GM19193 (cell line): ENCODE results near the gene GNAL.

Source experiments
- POLR2A ChIP-seq: IDR thresholded peaks from 4 replicates; pipeline ENCODE4 v1.6.1; 2011; ENCODE audit not compliant: insufficient read depth, insufficient read length; ENCODE audit errors: extremely low read depth

GNAL gene

DNA sequence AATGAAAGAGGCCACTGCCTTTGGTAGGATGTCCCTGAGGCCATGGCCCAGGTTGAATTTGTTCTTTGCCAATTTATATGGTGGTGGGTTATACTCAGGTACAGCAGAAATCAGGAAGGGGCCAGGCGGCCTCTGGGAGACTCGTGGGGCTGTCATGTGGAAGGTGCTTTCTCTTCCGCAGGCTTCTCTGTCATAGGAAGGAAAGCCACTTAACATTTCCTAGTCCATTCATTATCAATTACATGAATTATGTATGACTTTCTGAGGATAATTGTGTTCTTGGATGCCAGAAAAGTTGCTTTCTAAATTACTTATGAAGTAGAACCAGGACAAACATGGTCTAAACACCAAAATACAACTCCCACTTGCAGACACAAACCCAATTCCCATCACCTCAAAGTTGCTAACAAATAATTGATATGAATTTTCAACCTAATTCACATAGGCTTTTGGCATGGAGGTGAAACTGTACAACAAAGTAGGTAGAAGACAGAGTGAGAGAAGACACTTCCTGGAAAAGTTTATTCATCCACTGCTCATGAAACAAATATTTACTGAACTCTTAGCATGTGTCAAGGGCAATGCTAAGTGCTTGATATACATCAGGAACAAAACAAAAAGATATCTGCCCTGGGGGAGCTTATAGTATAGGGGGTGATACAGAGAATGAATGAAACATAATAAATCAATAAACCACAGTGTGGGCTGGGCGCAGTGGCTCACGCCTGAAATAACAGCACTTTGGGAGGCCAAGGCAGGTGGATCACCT is 111.7 kb downstream of the GNAL start:
- no peak for TF ChIP-seq POLR2A

DNA sequence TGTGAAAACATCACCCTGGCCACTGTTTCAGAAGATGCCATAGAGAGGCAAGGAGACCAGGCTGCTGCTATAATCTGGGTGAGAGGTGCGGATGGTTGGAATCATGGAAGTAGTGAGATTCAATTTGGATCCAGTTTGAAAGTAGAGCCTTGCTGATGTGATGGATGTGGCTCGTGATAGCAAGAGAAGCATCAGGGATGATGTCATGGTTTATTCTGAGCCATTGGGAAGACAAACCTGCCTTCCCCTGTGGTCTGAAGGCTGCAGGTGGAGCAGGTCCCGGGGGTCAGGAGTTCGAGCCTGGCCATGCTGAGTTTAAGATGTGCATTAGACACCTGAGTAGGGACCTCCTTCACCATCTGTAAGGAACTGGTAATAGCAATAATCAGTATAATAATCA is 112.5 kb downstream of the GNAL start:
- TF ChIP-seq POLR2A, result no peak

- no peak for TF ChIP-seq POLR2A
Observed at GRCh38 chr18:11802158-11802557, 113.1 kb downstream of the GNAL start.

DNA sequence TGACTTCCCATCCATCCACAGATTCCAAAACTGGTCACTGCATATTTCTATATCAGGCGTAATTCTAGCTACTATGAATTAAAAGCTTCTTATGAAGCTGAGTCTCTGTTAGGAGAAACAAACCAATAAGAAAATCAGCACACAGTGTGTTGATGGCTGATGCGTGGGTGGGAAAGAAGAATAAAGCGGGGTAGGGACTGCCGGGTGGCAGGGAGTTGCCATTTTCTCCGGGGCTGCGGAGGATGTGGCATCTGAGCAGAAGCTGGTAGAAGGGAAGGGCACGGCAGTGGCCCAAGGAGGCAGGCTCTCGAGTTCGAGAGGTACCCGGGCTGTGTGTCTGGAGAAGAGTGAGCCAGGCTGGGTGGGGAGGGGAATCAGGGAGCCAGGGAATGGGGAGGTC is 113.5 kb downstream of the GNAL start:
- no peak for TF ChIP-seq POLR2A

GRCh38 chr18:11807233-11807632 is 118.2 kb downstream of the GNAL start:
- no peak for TF ChIP-seq POLR2A

DNA sequence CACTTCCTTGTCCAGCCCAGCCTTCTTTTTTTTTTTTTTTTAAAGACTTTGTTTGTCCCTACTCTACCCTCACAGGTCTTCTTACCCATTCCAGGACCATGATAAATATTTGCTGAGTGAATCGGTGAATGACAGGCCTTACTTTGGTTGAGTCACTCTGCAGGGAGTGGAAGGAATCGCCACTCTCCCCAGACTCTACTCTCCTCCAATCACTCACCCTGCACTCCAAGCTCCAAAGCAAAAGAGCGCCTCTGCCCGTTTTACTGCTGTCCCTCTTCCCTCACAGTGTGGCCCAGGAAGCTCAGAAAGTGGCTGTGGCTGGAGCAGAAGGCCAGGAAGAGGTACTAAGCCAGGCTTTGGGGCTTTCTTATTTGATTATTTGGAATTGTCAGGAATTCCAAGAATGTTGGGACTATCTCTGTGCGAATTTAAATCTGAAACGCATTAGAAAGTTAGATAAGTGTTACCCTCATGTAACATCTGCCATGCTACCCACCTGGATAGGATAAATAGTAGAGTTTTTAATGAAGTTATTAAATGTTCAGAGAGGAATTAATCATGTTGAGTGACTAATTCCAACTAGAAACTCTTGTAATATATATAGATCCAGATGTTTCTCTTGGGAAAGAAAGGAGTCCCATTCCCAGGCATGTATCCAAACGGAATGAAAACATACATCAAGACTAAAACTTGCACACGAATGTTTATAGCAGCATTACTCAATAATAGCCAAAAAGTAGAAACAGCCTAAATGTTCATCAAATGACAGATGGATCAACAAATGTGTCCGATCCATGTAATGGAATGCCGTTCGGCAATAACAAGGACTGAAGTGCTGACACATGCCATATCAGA is 119.2 kb downstream of the GNAL start:
- TF ChIP-seq POLR2A, result no peak

GRCh38 chr18:11809895-11810294 is 120.8 kb downstream of the GNAL start:
- TF ChIP-seq POLR2A, result no peak

DNA sequence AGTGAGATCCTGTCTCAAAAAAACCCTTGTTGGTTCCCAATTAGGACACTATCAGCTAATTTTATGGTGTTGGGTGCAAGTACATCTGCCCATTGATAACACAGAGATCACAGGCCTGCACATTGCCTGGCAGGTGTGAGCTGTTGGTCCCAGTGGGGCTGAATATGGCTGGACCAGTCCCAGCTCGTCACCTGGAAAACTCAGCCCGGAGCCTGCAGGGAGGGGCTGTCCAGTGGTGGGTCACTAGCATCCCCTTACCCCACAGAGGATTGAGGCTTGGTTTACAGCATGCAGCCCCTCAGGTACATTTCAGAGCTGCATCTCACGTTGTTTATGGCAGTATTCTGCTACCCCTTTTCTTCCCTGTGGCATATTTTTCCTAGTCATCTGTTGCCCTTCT is 121.3 kb downstream of the GNAL start:
- no peak for TF ChIP-seq POLR2A

- no peak for TF ChIP-seq POLR2A
Observed at GRCh38 chr18:11811009-11811408, 121.9 kb downstream of the GNAL start.

GRCh38 chr18:11817229-11817628 is 128.2 kb downstream of the GNAL start:
- no peak for TF ChIP-seq POLR2A

DNA sequence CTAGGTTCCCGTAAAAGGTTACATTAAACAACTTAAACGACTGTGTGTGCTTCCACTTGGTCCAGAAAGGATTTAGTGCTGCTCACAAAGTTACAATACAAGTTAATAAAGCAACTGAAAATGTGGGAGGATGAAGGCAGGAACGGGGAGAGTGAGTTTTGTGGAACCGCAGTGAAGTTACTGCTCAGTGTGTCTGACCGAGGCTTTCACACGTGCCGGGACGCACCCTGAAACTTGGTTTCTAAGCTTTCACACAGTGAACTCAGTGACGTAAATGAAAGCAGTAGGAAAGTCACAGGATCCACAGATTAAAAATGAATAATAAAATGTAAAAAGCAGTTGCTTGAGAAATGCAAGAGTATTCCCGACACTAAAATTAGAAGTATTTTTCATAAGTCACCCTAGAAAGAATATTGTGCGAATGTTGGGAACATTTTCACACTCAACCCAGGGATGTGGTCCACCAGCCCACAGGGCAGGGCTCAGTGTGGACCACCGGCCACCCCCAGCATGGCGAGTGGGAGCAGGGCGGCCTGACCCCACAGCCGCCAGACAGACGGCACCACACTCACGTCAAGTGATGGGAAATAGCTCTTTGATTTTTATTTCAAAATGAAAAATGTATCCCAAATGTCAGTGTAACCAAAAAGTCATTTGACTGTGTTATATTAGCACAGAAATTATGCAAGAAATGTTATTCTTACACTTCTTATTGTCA is 129.6 kb downstream of the GNAL start:
- TF ChIP-seq POLR2A, result no peak

DNA sequence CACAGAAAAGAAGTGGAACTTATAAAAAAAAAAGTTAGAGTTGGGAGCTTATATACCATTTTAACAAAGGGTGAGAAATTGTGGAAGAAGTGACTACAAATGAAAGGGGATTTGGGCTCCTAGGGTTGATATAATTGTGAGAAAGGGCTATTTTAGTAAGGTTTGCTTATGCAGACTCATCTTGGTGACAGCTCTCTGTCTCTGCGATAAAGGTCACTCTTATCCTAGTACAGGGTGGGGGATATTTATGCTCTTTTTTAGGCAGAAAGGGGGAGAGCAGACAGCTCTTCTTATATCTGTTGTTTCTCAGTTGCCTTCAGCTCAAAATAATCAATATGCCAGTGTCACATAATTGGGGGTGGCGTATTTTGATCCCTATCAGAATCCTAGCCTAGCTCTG is 130.9 kb downstream of the GNAL start:
- TF ChIP-seq POLR2A, result no peak

- no peak for TF ChIP-seq POLR2A
Observed at GRCh38 chr18:11820697-11821096, 131.6 kb downstream of the GNAL start.

DNA sequence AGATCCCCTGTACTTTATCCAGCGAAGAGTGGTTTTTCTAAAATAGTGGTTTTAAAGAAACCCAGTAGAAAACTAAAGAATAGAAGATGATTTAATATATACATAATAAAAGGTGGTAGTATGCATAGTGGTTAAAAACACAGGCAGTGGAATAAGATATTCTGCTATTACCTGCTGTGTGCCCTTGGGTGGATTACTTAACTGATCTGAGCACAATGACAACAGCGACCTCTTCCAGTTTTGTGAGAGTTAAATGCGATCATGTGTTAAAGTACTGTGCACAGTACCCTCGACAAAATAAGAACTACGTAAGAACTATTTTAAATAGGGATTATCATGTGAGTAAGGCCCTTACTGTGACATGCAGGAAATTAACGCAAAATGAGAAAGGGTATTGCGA is 132.1 kb downstream of the GNAL start:
- no peak for TF ChIP-seq POLR2A

GRCh38 chr18:11821643-11822237 is 132.7 kb downstream of the GNAL start:
- TF ChIP-seq POLR2A, result no peak
